ENCODE measurements around the gene ATRIP.

Gene ATRIP

GRCh38 chr3:48420561-48420960, 26.0 kb upstream of the ATRIP start:
- H3K4me3 ChIP-seq (ENCODE audit: low read depth, low read length), result no peak overlapping the region
- no peak for TF ChIP-seq CTCF (IDR thresholded peaks at IDR 0.05; ENCODE audit: low read depth, low read length)

GRCh38 chr3:48422272-48422671, 24.3 kb upstream of the ATRIP start:
- TF ChIP-seq CTCF (IDR thresholded peaks at IDR 0.05; ENCODE audit: low read depth, low read length), result no peak
- no peak overlapping the region for H3K4me3 ChIP-seq (ENCODE audit: low read depth, low read length)

GRCh38 chr3:48422681-48423080, 23.9 kb upstream of the ATRIP start:
- no peak overlapping the region for H3K4me3 ChIP-seq (ENCODE audit: low read depth, low read length)
- no peak for TF ChIP-seq CTCF (IDR thresholded peaks at IDR 0.05; ENCODE audit: low read depth, low read length)

GRCh38 chr3:48423241-48423882, 23.2 kb upstream of the ATRIP start:
- TF ChIP-seq CTCF (IDR thresholded peaks at IDR 0.05; ENCODE audit: low read depth, low read length), result no peak
- no peak overlapping the region for H3K4me3 ChIP-seq (ENCODE audit: low read depth, low read length)

- H3K4me3 ChIP-seq (ENCODE audit: low read depth, low read length), result no peak overlapping the region
- no peak for TF ChIP-seq CTCF (IDR thresholded peaks at IDR 0.05; ENCODE audit: low read depth, low read length)
Observed at GRCh38 chr3:48423883-48424695, 22.4 kb upstream of the ATRIP start.

GRCh38 chr3:48425281-48425812, 21.2 kb upstream of the ATRIP start:
- H3K4me3 ChIP-seq (ENCODE audit: low read depth, low read length), result no peak overlapping the region
- no peak for TF ChIP-seq CTCF (IDR thresholded peaks at IDR 0.05; ENCODE audit: low read depth, low read length)

- H3K4me3 ChIP-seq (ENCODE audit: low read depth, low read length), result no peak overlapping the region
- TF ChIP-seq CTCF (IDR thresholded peaks at IDR 0.05; ENCODE audit: low read depth, low read length), result no peak
Observed at GRCh38 chr3:48426401-48426909, 20.1 kb upstream of the ATRIP start.

Data from WI38 (cell line).